T-helper 9 cell (primary cell): Measurements from ENCODE around the gene CELA2B.

ENCODE experiments used
- DNase-seq: peaks from one replicate; pipeline ENCODE4 v3.0.0-alpha.2; 2020

The CELA2B gene

DNA sequence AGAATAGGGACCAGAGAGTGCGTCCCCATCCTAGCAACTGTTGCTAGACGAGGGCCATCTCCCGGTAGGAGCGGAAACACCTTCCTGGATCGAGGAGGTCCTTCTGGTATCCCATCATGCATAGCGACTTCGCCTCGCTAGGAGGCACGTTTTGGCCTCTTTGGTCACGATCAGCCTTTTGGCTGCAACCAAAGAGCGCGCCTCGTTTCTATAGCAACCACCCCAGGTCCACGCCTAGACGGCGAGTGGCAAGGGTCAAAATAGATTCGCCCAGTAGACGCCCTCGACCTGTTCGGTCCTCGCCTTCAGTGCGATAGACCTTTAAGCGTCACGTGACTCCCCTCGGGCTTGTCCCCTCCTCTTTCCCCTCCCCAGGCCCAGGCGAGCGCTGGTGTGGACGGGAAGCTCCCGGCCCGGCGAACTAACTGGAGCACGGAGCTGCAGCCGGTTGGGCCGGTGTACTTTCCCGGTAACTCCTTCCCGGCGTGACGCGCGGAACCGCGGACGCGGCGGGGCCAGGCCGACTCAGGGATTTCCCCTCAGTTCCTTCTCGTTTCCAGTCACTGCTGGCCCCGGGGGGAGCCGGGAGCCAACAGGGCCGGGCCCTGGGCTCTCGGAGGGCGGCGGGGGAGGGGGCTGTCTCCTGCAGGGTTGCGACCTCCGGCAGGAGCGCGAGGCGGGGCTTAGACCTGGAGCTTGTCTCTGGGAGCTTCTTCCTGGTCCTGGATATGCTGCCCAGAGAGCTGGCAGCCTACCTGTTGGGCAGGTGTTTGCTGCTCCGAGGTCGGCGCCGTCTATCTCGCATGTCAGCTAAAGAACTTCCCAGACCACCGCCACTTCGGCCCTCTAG, 50.8 kb downstream of the CELA2B start, which contains the start of gene DNAJC16:
TSS of gene DNAJC16 (plus strand) at position 359 of the 850 bp plus-strand sequence. CDS start 2,258 bp downstream, outside the sequence.
- peak; percentile 89 for DNase-seq

DNA sequence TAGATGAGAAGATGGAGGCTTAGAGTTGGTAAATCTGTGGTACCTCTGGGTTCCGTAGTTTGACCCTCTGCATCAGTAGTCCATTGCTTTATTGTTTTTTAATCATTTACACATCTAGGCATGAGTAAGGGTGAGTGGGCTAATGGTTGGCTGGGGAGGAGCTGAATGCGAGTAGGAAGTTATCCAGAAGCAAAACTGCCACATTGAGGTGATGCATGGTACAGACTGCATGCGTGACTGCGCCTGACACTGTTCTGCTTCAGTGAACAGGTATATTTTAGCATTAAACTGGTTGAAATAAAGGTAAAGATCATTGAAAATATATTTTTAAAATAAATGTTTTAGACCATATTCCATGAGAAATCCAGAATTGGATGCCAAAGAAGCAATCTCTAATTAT, 55.1 kb downstream of the CELA2B start:
- DNase-seq, result no peak

DNA sequence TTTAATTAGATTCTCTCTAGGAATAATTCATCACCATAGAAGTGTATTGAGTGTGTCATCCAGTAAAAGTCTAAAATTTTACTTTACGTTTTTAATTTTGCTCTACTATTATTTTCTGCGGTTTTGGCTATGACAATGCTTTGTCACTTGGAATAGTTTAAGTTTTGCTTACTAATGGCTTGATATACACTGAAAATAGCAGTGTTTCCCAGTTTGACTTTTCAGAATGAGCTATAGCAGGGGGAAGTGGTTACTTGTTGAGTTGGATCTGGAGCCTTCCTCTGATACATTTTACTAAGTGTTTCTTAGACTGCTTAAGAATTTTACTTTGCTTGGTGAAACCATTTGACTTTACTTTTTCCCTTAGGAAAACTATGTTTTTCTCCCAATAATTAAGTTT, 55.8 kb downstream of the CELA2B start:
- DNase-seq, result no peak

GRCh38 chr1:15538771-15539170, 62.9 kb downstream of the CELA2B start:
- no peak for DNase-seq

DNA sequence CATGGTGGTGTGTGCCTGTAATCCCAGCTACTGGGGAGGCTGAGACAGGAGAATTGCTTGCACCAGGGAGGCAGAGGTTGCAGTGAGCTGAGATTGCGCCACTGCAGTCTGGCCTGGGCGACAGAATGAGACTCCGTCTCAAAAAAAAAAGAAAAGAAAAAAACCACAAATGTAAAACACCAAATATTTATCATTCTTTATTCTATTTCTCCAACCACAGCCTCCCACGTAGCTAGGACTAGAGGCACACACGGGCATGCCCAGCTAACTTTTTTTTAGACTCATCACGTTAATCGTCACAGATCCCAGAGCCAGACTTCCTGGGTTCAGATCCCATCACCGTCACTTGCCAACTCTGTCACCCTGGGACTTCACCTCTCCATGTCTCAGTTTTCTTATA, 64.3 kb downstream of the CELA2B start:
- no peak for DNase-seq
